Hepatocyte (in vitro differentiated cells): Measurements from ENCODE around the gene ZC3H7B. TPM values are rescaled to one million over a fixed set of nuclear protein-coding genes. Genes with fewer than 3 reads are reported as not detected.

Source experiments
- DNase-seq: peaks from one replicate; pipeline ENCODE4 v3.0.0-alpha.2; 2016; ENCODE audit warnings: low spot score
- H2AFZ ChIP-seq: fragments of 200-600 bp; sonication (generic); 2 replicates; pipeline ENCODE4 v1.6.0; 2016; ENCODE audit warnings: antibody characterized with exemption, mild to moderate bottlenecking
- H3K27ac ChIP-seq: fragments of 200-600 bp; sonication (generic); 2 replicates; pipeline ENCODE4 v1.5.1; 2016; ENCODE audit warnings: mild to moderate bottlenecking
- H3K27me3 ChIP-seq: fragments of 200-600 bp; sonication (generic); 2 replicates; pipeline ENCODE4 v1.6.1; 2016
- H3K36me3 ChIP-seq: fragments of 200-600 bp; sonication (generic); replicated peaks from 2 replicates; pipeline ENCODE4 v1.5.1; 2016; ENCODE audit warnings: low read depth; ENCODE audit not compliant: insufficient read depth
- H3K4me1 ChIP-seq: fragments of 200-600 bp; sonication (generic); 2 replicates; pipeline ENCODE4 v1.5.1; 2016; ENCODE audit warnings: mild to moderate bottlenecking, moderate library complexity; ENCODE audit not compliant: insufficient read depth
- H3K4me2 ChIP-seq: fragments of 200-600 bp; sonication (generic); 2 replicates; pipeline ENCODE4 v1.6.0; 2016
- H3K4me3 ChIP-seq: fragments of 200-600 bp; sonication (generic); 2 replicates; pipeline ENCODE4 v1.5.1; 2016; ENCODE audit warnings: mild to moderate bottlenecking
- H3K79me2 ChIP-seq: fragments of 200-600 bp; sonication (generic); 2 replicates; pipeline ENCODE4 v1.6.0; 2017; ENCODE audit warnings: mild to moderate bottlenecking
- H3K9me2 ChIP-seq: fragments of 200-600 bp; sonication (generic); replicated peaks from 2 replicates; pipeline ENCODE4 v1.6.0; 2017; ENCODE audit warnings: mild to moderate bottlenecking; ENCODE audit not compliant: insufficient read depth
- H3K9me3 ChIP-seq: fragments of 200-600 bp; sonication (generic); 2 replicates; pipeline ENCODE4 v1.5.1; 2016; ENCODE audit warnings: low read depth, mild to moderate bottlenecking
- H4K20me1 ChIP-seq: fragments of 200-600 bp; sonication (generic); 2 replicates; pipeline ENCODE4 v1.6.0; 2016; ENCODE audit warnings: mild to moderate bottlenecking; ENCODE audit not compliant: insufficient read depth, poor library complexity, severe bottlenecking
- CTCF ChIP-seq: fragments of 200-600 bp; sonication (generic); IDR thresholded peaks from 2 replicates; pipeline ENCODE4 v1.5.1; 2016; ENCODE audit warnings: antibody characterized with exemption, mild to moderate bottlenecking; ENCODE audit not compliant: poor library complexity
- EZH2 ChIP-seq: fragments of 200-600 bp; sonication (generic); IDR thresholded peaks from 2 replicates; pipeline ENCODE4 v1.6.1; 2016; ENCODE audit warnings: antibody characterized with exemption, mild to moderate bottlenecking, borderline replicate concordance
- EZH2phosphoT487 ChIP-seq: fragments of 200-600 bp; sonication (generic); IDR thresholded peaks from one replicate; pipeline ENCODE4 v1.6.1; 2018; ENCODE audit warnings: antibody characterized with exemption, mild to moderate bottlenecking, low read depth, moderate library complexity; ENCODE audit not compliant: unreplicated experiment, severe bottlenecking
- WGBS: methylation state at CpG from one replicate; pipeline ENCODE4 v1.1.6; 2016; ENCODE audit warnings: low lambda C conversion rate; ENCODE audit errors: missing lambda C conversion rate; 5-methylcytosine and 5-hydroxymethylcytosine counted together
- polyA plus RNA-seq: library from polyadenylated mRNA; unstranded; fragments of >200 nt; fragmentation: Nextera tagmentation; extraction: Ambion mirVana; gene quantifications from 2 replicates; pipeline ENCODE4 v1.2.1, GENCODE V29; 2016
- total RNA-seq: library from RNA; depleted of rRNA; stranded (reverse); fragments of >200 nt; gene quantifications from 2 replicates; pipeline ENCODE4 v1.2.3, GENCODE V29; 2014

ZC3H7B gene
- total and polyA plus RNA-seq, 2 experiments from 2014 or later = 6.9 to 30.5 TPM

GRCh38 chr22:41347066-41347859 is 45.9 kb downstream of the ZC3H7B start:
- H3K4me3 ChIP-seq = no peak overlapping the region
- no peaks in the 10 kb centered on the region for H4K20me1 ChIP-seq
- H3K79me2 ChIP-seq = no peaks in the 10 kb centered on the region
- no peaks in the 10 kb centered on the region for H3K9me3 ChIP-seq
- H3K27ac ChIP-seq = no peak overlapping the region
- no peaks in the 10 kb centered on the region for H3K9me2 ChIP-seq
- TF ChIP-seq EZH2phosphoT487 = no peak
- TF ChIP-seq EZH2 = no peak
- no peak for TF ChIP-seq CTCF
- H3K27me3 ChIP-seq = no peaks in the 10 kb centered on the region
- no peak for DNase-seq
- no peaks in the 10 kb centered on the region for H3K36me3 ChIP-seq
- 96% methylated on average over 13 of the region's 18 CpGs for WGBS
- H3K4me1 ChIP-seq = no peaks in the 10 kb centered on the region
- H2AFZ ChIP-seq = no peak overlapping the region
- no peak overlapping the region for H3K4me2 ChIP-seq

GRCh38 chr22:41348964-41349484 is 47.7 kb downstream of the ZC3H7B start:
- no peaks in the 10 kb centered on the region for H3K36me3 ChIP-seq
- H3K9me3 ChIP-seq = no peaks in the 10 kb centered on the region
- H3K4me3 ChIP-seq = no peak overlapping the region
- TF ChIP-seq EZH2 = no peak
- TF ChIP-seq CTCF = no peak
- TF ChIP-seq EZH2phosphoT487 = no peak
- no peaks in the 10 kb centered on the region for H3K9me2 ChIP-seq
- H3K79me2 ChIP-seq = no peaks in the 10 kb centered on the region
- no peak overlapping the region for H3K27ac ChIP-seq
- DNase-seq = no peak
- H3K4me1 ChIP-seq = no peaks in the 10 kb centered on the region
- no peaks in the 10 kb centered on the region for H4K20me1 ChIP-seq
- no peak overlapping the region for H3K4me2 ChIP-seq
- WGBS = over 99% methylated on average over 19 of the region's 22 CpGs
- H3K27me3 ChIP-seq = no peaks in the 10 kb centered on the region
- H2AFZ ChIP-seq = no peak overlapping the region

GRCh38 chr22:41350087-41350486 is 48.8 kb downstream of the ZC3H7B start:
- H3K27ac ChIP-seq = peak overlapping the region; percentile 42
- no peak for DNase-seq
- no peaks in the 10 kb centered on the region for H3K9me2 ChIP-seq
- WGBS = 91% methylated on average over 4 of the region's 4 CpGs
- no peaks in the 10 kb centered on the region for H3K9me3 ChIP-seq
- H3K79me2 ChIP-seq = no peaks in the 10 kb centered on the region
- no peaks in the 10 kb centered on the region for H4K20me1 ChIP-seq
- no peaks in the 10 kb centered on the region for H3K4me1 ChIP-seq
- H3K36me3 ChIP-seq = no peaks in the 10 kb centered on the region
- H3K27me3 ChIP-seq = no peaks in the 10 kb centered on the region
- H3K4me3 ChIP-seq = no peak overlapping the region
- no peak overlapping the region for H3K4me2 ChIP-seq
- H2AFZ ChIP-seq = no peak overlapping the region
- no peak for TF ChIP-seq EZH2phosphoT487
- TF ChIP-seq CTCF = no peak
- TF ChIP-seq EZH2 = no peak
